GM11168 (cell line): ENCODE data around the gene RAC2.

Experiments used
- in situ Hi-C: fragments of 300-500 bp; cut with MboI; formaldehyde crosslinking; loops from one replicate; pipeline ENCODE4 v1.12.0; 2022; ENCODE audit warnings: low sequenced_read_pairs; ENCODE audit not compliant: unreplicated experiment

Gene RAC2

DNA sequence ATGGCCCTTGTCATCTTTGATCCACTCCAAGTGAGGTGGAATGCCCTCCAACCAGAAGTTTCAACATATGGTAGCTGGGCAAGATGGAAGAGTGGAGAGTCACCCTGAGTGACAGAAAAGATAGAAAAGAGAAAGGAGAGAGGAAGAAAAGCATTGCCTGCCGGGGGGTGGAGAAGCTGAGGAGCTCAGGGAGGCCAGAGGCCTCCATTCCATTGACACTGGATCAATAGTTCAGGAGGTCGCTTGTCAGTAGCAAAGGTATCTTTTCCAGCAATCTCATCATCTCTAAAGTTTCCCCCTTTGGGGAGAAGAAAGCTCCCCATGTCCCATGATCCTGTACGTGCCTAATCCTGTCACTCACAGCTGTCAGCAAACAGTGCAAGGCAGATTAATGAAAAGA, 49.3 kb downstream of the RAC2 start:
- in situ Hi-C loops: no loop called here

DNA sequence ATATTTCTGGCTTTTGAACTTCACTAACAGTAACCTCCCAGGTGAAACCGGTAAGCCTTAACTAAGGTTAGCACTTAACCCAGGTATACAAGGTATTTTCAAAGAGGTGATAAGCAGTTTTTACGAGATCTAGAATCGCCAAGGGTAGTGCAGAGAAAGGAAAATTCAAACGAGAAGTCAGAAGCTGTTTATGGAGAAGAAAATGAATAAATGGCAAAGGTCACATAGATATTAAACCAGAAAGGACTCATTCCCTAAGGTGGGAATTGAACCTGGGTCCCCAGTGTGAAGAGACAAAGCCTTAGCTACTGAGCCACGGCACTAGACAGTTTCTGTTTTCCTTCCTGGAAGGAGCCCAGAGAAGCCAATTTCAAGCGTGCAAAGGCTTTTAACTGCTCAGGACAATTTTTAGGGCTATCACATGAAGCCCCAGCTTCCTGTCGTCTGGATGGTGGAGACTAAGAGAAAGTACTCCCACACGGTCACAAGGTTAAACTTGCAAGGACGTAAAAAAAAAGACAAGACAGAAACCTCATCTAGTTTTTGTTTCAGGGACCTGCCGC, 50.4 kb downstream of the RAC2 start:
- in situ Hi-C loops: no loop called here

DNA sequence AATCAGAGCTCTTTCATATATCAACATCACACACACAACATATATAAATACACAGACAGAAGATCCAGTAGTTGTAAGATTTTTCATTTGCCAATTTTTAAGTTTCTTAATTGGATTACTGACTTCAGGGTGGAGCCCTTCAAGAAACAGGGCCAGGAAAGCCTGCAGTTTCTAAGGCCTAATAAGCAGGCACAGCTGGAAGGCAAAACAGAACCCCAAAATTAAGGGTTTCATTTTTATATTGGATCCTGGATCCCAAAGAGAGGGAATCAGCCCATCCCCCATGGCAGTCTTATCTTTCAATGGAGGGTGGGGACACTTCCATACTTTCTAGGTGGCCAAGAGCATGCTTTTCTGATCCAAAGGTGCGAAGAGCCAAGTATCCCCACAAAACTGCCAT, 51.3 kb downstream of the RAC2 start:
- in situ Hi-C loops: no loop called here

DNA sequence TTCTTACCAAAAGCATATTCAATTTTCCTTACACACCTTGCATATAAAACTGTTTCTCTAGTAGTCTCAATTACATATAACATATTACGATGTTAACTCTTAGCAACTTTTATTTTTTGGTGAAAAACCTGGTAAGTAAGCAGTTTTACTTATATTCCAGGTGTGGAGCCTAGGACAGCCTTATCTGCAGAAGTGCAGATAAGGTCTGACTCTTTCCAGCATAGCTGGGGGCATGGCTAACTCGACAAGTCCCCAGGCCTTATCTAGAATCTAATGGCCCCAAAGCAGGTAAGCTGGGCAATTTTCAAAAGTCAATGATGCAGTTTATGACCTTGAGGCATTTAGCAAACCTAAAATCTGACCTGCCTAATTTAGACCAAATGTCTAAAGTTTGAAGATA, 51.9 kb downstream of the RAC2 start:
- in situ Hi-C loops: no loop called here

DNA sequence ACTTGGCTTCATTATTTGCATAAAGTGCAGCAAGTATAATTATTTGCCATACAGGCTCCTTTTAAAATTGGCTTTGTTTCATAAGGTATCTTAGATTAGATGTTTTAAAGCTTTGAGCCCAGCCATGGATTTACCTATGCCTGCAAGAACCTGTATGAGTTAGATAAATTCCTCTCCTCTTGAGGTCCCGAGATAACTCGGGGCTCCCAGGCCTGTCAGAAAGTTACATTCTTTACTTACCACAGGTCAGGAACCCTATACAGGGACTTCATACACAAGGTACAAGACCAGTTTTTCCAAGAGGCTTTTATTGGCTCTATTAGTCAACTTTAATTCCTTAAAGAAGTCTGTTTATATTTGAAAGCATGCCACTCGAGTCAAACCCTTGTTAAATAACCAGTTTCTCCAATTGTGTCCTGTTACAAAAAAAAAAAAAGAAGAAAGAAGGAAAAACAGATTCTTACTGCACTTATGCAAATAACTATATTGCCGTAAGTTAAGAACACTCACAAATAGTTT, 53.7 kb downstream of the RAC2 start:
- in situ Hi-C loops: no loop called here

DNA sequence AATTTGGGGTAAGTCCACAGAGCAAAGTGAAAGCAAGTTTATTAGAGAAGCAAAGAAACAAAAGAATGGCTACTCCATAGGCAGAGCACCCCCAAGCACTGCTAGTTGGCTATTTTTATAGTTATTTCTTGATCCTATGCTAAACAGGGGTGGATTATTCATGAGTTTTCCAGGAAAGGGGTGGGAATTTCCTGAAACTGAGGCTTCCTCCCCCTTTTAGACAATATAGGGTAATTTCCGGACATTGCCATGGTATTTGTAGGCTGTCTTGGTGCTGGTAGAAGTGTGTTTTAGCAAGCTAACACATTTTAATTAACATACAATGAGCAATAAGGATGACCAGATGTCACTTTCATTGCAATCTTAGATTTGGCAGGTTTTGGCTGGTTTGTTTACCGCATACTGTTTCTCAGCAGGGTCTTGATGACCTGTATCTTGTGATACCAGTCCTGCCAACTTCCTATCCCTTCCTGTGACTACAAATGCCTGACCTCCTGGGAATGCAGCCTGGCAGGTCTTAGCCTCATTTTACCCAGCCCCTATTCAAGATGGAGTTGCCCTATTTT, 55.1 kb downstream of the RAC2 start:
- in situ Hi-C loops: loop anchor here (5.0 kb wide), 1 partner anchor 107 kb away; no protein-coding TSS in a partner anchor

DNA sequence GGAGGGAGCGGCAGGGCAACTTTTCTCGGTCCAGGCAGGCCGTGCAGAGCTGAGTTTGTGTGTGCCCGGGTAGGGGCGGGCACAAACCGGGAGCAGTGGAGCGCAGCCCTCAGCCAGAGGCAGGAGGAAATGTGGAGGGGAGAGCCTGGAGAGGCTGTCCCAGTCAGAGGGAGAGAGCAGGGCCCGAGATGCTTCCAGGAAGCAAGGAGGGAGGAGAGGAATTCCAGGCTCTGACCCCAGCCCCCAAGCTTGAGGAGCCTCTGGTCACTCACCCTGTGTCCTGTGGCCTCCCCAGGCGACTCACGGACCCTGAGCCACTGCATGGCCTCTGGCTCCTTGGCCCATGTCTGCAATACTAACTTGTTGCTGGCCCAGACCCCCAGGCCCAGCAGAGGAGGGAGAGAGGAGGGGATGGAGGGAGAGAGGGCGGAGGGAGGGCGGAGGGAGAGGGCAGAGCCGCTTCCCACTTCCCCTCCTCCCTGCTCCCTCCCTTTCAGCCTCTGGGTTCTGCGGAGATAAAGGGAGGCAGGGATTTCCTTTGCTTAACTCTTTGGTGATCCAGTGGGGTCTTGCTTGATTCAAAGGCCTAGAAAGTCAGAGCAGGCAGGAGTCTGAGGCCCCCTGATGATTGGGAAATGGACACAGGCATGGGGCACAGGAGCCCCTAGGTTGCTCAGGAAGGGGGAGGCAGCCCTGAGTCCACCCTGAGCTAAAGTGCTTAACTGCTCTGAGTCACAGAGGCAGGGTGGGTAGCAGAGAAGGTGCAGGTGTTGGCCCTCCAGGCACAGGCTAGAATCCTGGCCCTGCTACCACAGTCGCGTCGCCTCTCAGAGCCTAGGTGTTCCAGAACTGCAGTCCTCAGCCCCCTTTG, 55.9 kb downstream of the RAC2 start, which contains the start of gene C1QTNF6:
TSS of gene C1QTNF6 (minus strand) at position 357 of the 871 bp plus-strand sequence. CDS start at position 323, 34 bp downstream.
- in situ Hi-C loops: loop anchor here (5.0 kb wide), 1 partner anchor 106 kb away; no protein-coding TSS in a partner anchor

DNA sequence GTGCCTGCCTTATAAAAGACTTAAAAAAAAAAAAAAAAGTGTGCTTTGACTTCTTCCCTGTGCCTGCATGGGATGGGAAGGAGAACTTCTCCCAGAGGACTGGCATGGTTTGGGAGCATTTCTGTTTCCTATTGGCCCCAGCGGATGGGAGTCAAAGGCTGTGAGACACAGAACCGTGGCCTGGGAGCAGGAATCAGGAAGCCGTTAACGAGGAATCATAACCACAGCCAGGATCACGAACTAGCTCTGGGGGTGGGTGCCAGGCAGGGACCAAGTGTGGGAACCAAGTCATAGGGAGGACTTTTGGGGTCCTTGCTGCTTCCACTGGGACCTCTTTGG, 56.5 kb downstream of the RAC2 start:
- in situ Hi-C loops: loop anchor here (5.0 kb wide), 1 partner anchor 105 kb away; no protein-coding TSS in a partner anchor

DNA sequence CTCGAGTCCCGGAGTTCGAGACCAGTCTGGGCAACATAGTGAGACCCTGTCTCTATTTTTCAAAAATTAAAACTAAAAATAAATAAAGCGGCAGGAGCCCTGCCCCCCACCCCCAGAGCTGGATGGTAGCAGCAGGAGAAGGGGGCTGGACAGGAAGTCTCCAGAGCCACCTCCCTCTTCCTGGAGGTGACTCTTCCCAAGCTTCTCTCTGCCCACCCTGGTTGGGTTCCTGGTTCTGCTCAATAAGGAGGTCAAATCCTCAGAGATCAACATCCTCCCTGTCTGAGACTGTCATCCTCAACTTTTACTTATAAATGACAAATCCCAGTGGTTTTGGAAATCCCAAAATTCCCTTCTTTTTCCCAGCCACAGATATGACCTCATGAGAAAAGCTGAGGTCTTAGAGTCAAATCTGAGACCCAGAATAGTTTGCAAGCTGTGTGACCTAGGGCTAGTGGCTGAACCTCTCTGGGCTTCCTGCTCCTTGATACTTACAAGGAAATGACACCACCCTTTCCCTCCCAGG, 57.0 kb downstream of the RAC2 start:
- in situ Hi-C loops: loop anchor here (5.0 kb wide), 1 partner anchor 105 kb away; no protein-coding TSS in a partner anchor

DNA sequence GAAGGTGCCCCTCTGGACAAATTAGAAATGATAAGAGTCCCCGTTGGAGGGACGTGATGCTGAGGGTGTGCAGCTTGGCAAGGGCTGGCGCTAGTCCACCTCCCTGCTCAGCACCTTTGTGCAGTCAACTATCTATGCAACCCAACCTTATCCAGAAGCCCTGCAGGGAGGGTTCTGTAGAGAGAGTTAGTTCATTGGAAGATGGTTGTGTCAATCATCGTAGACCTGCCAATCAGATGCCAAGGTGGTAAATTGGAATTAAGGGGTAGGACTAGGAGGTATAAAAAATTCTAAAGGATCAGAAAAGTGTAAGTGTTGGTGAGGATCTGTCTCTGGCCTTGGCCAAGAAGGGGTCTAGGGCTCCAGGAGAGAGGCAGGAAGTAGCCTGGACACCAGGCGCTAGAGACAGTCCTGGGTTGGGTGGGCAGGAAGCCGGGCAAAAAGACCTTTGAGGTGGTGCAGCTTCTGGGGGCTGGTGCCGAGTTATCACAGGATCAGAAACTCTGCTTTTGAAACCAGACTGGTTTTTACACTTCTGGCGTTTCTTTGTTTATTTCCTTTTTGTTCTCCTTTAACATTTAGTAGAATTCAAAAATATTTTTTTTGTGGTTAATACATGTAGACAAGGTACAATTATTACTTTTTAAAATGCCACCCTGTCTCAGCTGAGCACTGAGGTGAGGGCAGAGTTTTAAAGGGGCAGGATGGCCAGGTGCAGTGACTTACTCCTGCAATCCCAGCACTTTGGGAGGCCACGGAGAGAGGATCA, 57.7 kb downstream of the RAC2 start:
- in situ Hi-C loops: loop anchor here (5.0 kb wide), 1 partner anchor 104 kb away; no protein-coding TSS in a partner anchor

DNA sequence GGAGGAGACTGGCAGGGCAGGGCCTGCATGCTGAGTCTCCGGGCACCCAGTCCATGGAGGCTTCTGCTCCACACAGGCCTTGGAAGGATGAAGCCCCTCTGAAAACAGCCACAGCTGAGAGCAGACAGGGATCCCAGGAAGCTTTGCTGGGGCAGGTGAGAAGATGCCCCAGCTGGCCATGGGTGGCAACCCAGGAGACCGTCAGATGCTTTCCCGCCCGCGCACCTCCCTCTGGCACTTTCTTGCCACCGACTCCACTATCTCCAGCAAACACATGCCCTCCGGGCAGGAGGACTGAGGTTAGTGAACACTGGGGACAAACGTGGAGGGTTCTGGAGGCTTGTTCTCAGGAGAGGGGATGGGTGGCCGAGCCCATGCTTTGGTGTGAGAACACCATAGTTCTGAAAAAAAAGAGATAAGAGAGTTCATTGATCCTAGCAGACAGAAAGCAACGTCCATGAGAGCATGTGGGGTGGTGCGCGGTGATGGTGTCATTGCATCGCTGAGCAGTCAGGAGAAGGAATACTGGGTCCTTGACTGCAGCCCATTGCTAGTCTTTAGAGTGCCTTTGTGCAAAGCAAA, 58.3 kb downstream of the RAC2 start:
- in situ Hi-C loops: loop anchor here (5.0 kb wide), 1 partner anchor 103 kb away; no protein-coding TSS in a partner anchor

DNA sequence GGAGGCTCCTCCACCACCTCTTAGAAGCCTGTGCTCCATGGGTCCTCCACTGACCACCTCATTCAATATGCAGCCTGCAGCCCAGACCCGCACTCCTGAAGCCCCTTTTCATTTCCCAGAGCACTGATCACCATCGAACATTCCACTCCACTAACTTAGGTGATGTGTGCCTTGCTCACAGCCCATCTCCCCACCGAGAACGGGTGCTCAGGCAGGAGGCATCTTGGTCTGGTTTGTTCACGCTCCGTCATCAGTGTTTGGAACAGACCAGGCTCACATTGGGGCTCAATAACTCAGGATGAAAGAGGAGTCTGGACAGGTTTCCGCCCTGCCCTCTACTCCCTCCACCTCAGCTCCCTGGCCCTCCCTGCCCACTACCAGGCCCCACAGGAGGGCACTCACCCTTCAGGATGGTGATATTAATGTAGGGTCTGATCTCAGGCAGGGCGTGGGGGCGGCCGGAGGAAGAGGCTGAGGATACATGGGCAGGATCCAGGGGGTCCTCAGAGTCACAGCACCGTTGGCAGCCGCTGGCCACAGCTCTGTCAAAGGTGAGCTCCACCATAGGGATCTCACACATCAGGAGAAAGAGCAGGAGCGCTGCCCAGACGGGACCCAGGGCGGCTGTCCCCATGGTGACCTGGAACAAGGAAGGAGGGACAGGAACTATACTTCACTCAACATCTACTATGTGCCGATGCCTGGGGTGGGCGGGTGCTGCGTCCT, 59.1 kb downstream of the RAC2 start:
- in situ Hi-C loops: loop anchor here (5.0 kb wide), 1 partner anchor 103 kb away; no protein-coding TSS in a partner anchor

DNA sequence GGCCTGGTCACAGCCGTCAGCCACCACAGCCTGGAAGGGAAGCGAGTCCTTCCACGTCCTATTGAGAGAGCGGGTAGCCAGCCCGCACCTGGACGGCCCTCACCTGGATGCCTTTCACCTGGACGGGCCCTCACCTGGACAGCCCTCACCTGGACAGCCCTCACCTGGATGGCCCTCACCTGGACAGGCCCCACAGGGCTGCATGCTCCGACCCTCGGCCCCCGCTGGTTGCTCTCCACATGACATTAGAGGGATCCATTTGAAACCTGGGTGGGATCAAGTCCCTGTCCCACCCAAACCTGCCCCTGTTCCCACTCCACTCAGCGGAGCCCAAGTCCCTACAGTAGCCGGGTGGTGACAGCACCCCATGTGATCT, 59.7 kb downstream of the RAC2 start:
- in situ Hi-C loops: no loop called here

DNA sequence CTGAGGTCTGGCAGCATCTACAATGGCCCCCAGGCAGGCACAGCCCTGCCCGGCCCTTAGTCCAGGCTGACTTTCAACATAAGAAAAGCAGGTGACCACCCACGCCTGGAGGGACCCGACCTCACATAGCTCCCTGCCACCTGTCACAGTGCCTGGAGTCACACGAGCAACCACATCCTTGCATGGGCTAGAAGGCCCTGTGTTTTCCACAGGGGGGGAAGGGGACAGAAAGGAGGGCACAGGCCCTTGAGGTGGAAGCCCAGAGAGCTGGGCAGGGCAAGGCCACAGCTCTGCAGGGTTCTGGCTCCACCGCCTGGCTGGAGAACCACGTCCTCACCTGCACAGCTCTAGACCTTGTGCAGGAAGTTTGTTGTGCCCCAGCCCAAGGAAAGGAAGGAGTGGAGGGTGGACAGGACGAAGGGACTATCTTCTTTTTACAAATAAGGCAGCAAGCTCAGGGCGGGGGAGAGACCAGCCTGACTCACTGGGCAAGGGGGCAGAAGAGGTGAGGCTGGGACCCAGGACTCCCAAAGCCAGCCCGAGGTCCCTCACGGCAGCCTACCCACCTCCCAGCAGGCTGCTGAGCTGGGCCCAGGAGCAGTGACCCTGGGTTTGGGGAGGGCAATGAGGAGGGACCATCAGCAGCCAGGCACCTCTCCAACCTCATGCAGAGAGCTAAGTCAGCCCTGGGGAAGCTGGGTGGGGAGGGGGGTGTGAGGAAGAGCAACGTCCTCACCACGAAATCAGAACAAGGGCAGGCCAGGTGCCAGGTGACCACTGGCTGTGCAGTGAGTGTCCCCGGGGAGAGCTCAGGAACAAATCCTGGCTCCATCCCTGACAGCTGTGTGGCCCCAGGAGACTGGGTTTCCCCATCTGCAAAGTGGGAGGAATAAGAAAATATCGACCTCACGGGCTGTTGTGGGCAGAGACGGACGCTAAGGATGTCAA, 60.4 kb downstream of the RAC2 start:
- in situ Hi-C loops: no loop called here

DNA sequence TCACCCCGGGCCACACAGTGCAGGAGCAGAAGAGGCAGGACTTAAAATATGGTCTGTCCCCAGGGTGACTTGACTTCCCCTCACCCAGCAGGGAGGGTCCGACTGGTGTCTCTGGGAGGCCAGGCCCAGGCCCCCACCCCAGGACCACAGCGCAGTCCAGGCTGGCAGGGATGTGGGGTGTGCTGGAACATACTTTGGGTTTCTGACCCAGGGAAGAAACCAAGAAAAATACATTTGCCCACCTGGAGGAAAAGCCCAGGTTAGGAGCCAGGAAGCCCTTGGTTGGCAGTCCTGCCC, 61.2 kb downstream of the RAC2 start:
- in situ Hi-C loops: no loop called here

DNA sequence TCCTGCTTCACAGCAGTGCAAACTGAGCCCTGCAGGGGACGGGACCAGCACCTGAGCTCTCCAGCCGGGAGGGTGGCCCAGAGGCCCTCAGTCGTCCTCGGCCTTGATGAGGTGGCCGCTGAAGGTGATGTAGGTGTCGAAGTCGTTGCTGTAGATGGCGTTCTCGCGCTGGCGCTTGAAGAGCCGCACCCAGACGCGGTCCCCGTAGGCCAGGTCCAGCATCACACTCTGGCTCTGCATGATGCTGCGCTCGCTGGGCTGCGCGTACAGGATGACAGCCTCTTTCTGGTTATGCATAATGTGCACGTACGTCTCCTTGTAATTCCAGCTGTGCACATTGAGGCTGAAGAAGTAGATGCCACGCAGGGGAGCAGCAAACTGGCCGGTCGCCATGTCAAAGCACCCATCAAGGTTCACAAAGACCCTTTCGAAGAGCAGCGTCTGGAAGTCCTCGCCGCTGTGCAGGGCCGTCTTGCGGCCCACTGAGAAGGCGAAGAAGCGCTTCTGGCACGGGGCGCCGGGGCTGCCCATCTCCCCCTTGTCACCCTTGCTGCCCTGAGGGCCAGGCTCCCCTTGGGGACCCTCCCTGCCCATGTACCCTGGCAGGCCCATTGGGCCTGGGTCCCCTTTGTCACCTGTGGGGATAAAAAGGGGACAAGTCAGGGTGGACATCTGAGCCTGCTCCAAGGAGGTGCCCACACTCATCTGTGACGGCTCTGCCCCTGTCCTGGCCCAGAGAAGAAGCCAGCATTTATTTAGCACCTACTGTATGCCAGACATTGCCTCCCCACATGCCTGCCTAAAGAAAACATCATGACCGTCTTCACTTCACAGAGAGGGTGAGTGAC, 61.7 kb downstream of the RAC2 start:
- in situ Hi-C loops: no loop called here

DNA sequence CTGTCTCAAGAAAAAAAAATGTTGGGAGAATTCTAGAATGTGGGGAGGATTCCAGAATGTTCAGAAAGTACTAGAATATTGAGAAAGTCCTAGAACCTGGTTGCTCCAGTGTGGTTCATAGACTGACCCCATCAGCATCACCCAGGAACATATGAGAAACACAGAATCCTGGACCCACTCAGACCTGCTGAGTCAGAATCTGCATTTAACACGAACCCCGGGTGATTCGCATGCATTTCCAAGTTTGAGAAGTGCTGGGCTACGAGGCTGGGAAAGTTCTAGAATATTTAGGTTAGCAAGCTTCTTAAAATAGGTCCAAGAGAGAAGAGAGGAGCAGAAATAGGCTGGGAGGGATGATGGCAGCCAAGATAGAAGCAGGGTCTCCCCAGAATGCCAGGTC, 62.4 kb downstream of the RAC2 start:
- in situ Hi-C loops: no loop called here
